Vagina (tissue), 2 donors: Measurements from ENCODE around the gene ARHGAP42.

Experiments used
- CTCF ChIP-seq, 3 experiments: fragments of 450-650 bp in 2 of 3; fragments of 200-600 bp in 1 of 3; sonication (generic) in 1 of 3; IDR thresholded peaks; one replicate each; pipeline ENCODE4 v1.5.1; 2017 to 2019; ENCODE audit warnings: antibody characterized with exemption in 3 of 3, mild to moderate bottlenecking in 2 of 3, moderate library complexity in 2 of 3
- POLR2A ChIP-seq, 2 donors: fragments of 450-650 bp; IDR thresholded peaks; one replicate each; pipeline ENCODE4 v1.6.1; 2017; ENCODE audit warnings: antibody characterized with exemption in 2 of 2, mild to moderate bottlenecking in 2 of 2, moderate library complexity in 2 of 2
- POLR2AphosphoS5 ChIP-seq, 2 donors: sonication (generic); formaldehyde crosslinking; IDR thresholded peaks; one replicate each; pipeline ENCODE4 v1.9.0; 2017; ENCODE audit warnings: antibody characterized with exemption in 2 of 2, mild to moderate bottlenecking in 2 of 2, low read depth in 1 of 2; ENCODE audit not compliant: insufficient read depth in 1 of 2

- TF ChIP-seq CTCF (IDR thresholded peaks at IDR 0.05), result no peak
- TF ChIP-seq POLR2AphosphoS5 (IDR thresholded peaks at IDR 0.05; ENCODE audit: insufficient read depth in 1 of 2, low read depth in 1 of 2), result no peak
- TF ChIP-seq POLR2A (IDR thresholded peaks at IDR 0.05), result no peak
Measured at GRCh38 chr11:100663996-100664395, 23.1 kb upstream of the ARHGAP42 start.
